Measurements from ENCODE around the gene SLC35D3. TPM values are rescaled to one million over a fixed set of nuclear protein-coding genes. Genes with fewer than 3 reads are reported as not detected.

Gene SLC35D3
- total RNA-seq, 4 donors from 2014 or later = not detected

Small RNA genes within 50 kb of the gene (small RNA-seq; reads per million reads assigned to genes)
- gene RF00019 (0 reads per million in 4 donors), gene RPL35AP3 (0 reads per million in 4 donors)

Other genes with a start within 250 kb of the SLC35D3 start
- gene MAP3K5, start 129.8 kb upstream of the SLC35D3 start, total RNA-seq = 10 to 100 TPM; 16.2 to 52.7 (median 34.8) TPM
- 10 to 100 TPM in 1 of 4 donors, 1 to 10 TPM in 2, not detected in 1; 3.4 to 11.0 (median 7.0) TPM for gene PEX7, start 99.7 kb upstream of the SLC35D3 start, total RNA-seq
- gene IL20RA, start 122.7 kb downstream of the SLC35D3 start, total RNA-seq = 10 to 100 TPM in 2 of 4 donors, 1 to 10 TPM in 2; 7.4 to 20.5 (median 11.3) TPM

All from transverse colon (tissue), 4 donors.